Measurements from ENCODE around the gene TANGO6.
"Not testable (repeated sequence)": the region's sequence is repeated elsewhere in the genome, so short reads cannot be mapped to it uniquely, and the experiment has no call there.

TANGO6 gene

GRCh38 chr16:68843482-68844210, at the start of gene TANGO6:
TSS of gene TANGO6 (plus strand) at chr16:68843531. CDS start at chr16:68843618, 87 bp downstream.
- DNase-seq (ENCODE audit: low read depth): peak; percentile 56

- no peak for DNase-seq (ENCODE audit: low read depth)
Observed at GRCh38 chr16:68798398-68798797, 44.9 kb upstream of the TANGO6 start.

- DNase-seq (ENCODE audit: low read depth): peak; percentile 7
Observed at GRCh38 chr16:68800257-68800875, 43.0 kb upstream of the TANGO6 start.

GRCh38 chr16:68802190-68802589, 41.1 kb upstream of the TANGO6 start:
- DNase-seq (ENCODE audit: low read depth): no peak

GRCh38 chr16:68806422-68806821, 36.9 kb upstream of the TANGO6 start:
- DNase-seq (ENCODE audit: low read depth): no peak

GRCh38 chr16:68806981-68807380, 36.4 kb upstream of the TANGO6 start:
- DNase-seq (ENCODE audit: low read depth): no peak

- no peak for DNase-seq (ENCODE audit: low read depth)
Observed at GRCh38 chr16:68814516-68814915, 28.8 kb upstream of the TANGO6 start.

- no peak for DNase-seq (ENCODE audit: low read depth)
Observed at GRCh38 chr16:68823401-68824135, 19.8 kb upstream of the TANGO6 start.

GRCh38 chr16:68825427-68825826, 17.9 kb upstream of the TANGO6 start:
- no peak for DNase-seq (ENCODE audit: low read depth)

- DNase-seq (ENCODE audit: low read depth): no peak
Observed at GRCh38 chr16:68826652-68827051, 16.7 kb upstream of the TANGO6 start.

GRCh38 chr16:68833251-68833650, 10.1 kb upstream of the TANGO6 start:
- no peak for DNase-seq (ENCODE audit: low read depth)

- no peak for DNase-seq (ENCODE audit: low read depth)
Observed at GRCh38 chr16:68834550-68834949, 8.8 kb upstream of the TANGO6 start.

GRCh38 chr16:68835970-68836369, 7.4 kb upstream of the TANGO6 start:
- no peak for DNase-seq (ENCODE audit: low read depth)

- no peak for DNase-seq (ENCODE audit: low read depth)
Observed at GRCh38 chr16:68839831-68840230, 3.5 kb upstream of the TANGO6 start.

- not testable (repeated sequence) for DNase-seq (ENCODE audit: low read depth)
Observed at GRCh38 chr16:68842964-68843481, 308 bp upstream of the TANGO6 start.

- DNase-seq (ENCODE audit: low read depth): no peak
Observed at GRCh38 chr16:68844211-68844564, 857 bp downstream of the TANGO6 start.

GRCh38 chr16:68848786-68849185, 5.5 kb downstream of the TANGO6 start:
- DNase-seq (ENCODE audit: low read depth): no peak

- no peak for DNase-seq (ENCODE audit: low read depth)
Observed at GRCh38 chr16:68850481-68850880, 7.2 kb downstream of the TANGO6 start.

GRCh38 chr16:68851601-68852000, 8.3 kb downstream of the TANGO6 start:
- DNase-seq (ENCODE audit: low read depth): no peak

GRCh38 chr16:68857479-68857878, 14.1 kb downstream of the TANGO6 start:
- DNase-seq (ENCODE audit: low read depth): no peak

- DNase-seq (ENCODE audit: low read depth): no peak
Observed at GRCh38 chr16:68859828-68860227, 16.5 kb downstream of the TANGO6 start.

- DNase-seq (ENCODE audit: low read depth): no peak
Observed at GRCh38 chr16:68860978-68861892, 17.9 kb downstream of the TANGO6 start.

All from CMK (cell line).